ENCODE data around the gene OCIAD1.

OCIAD1 gene

GRCh38 chr4:48830706-48831531, at the start of gene OCIAD1:
TSS of gene OCIAD1 (plus strand) at chr4:48831088. CDS start at chr4:48832625, 1,537 bp downstream.
- H3K36me3 ChIP-seq (replicated peaks), result peaks cover 16% of the 10 kb centered on the region
- H3K27ac ChIP-seq, result peak within 1 kb of the TSS; percentile 97
- H3K4me3 ChIP-seq (ENCODE audit: low read depth, low read length), result peak within 1 kb of the TSS; percentile 100
- no peaks in the 10 kb centered on the region for H3K27me3 ChIP-seq (replicated peaks)
- peak; percentile 99 for DNase-seq
- in situ Hi-C loops (cut with HindIII; ENCODE audit: low pct_ligation_motif_present, low sequenced_read_pairs), result no loop called here
- TF ChIP-seq CTCF (IDR thresholded peaks at IDR 0.05; ENCODE audit: low read depth, low read length, missing control alignments), result no peak

GRCh38 chr4:48781968-48782367, 48.9 kb upstream of the OCIAD1 start:
- no peak for TF ChIP-seq CTCF (IDR thresholded peaks at IDR 0.05; ENCODE audit: low read depth, low read length, missing control alignments)
- H3K27me3 ChIP-seq (replicated peaks), result no peaks in the 10 kb centered on the region
- H3K27ac ChIP-seq, result no peak overlapping the region
- H3K36me3 ChIP-seq (replicated peaks), result no peaks in the 10 kb centered on the region
- no peak for DNase-seq
- H3K4me3 ChIP-seq (ENCODE audit: low read depth, low read length), result no peak overlapping the region
- in situ Hi-C loops (cut with HindIII; ENCODE audit: low pct_ligation_motif_present, low sequenced_read_pairs), result no loop called here

GRCh38 chr4:48785302-48785701, 45.6 kb upstream of the OCIAD1 start:
- no peak for TF ChIP-seq CTCF (IDR thresholded peaks at IDR 0.05; ENCODE audit: low read depth, low read length, missing control alignments)
- Histone ChIP-seq H3K27ac (no peak overlapping the region), H3K27me3 (replicated peaks) (no peaks in the 10 kb centered on the region), H3K36me3 (replicated peaks) (no peaks in the 10 kb centered on the region), H3K4me3 (ENCODE audit: low read depth, low read length) (no peak overlapping the region)
- in situ Hi-C loops (cut with HindIII; ENCODE audit: low pct_ligation_motif_present, low sequenced_read_pairs), result no loop called here
- no peak for DNase-seq

- no peak for TF ChIP-seq CTCF (IDR thresholded peaks at IDR 0.05; ENCODE audit: low read depth, low read length, missing control alignments)
- Histone ChIP-seq H3K27ac (no peak overlapping the region), H3K4me3 (ENCODE audit: low read depth, low read length) (no peak overlapping the region), H3K36me3 (replicated peaks) (no peaks in the 10 kb centered on the region), H3K27me3 (replicated peaks) (no peaks in the 10 kb centered on the region)
- DNase-seq, result no peak
- in situ Hi-C loops (cut with HindIII; ENCODE audit: low pct_ligation_motif_present, low sequenced_read_pairs), result no loop called here
Observed at GRCh38 chr4:48786549-48786948, 44.3 kb upstream of the OCIAD1 start.

- Histone ChIP-seq H3K4me3 (ENCODE audit: low read depth, low read length) (no peak overlapping the region), H3K36me3 (replicated peaks) (no peaks in the 10 kb centered on the region), H3K27ac (no peak overlapping the region), H3K27me3 (replicated peaks) (no peaks in the 10 kb centered on the region)
- in situ Hi-C loops (cut with HindIII; ENCODE audit: low pct_ligation_motif_present, low sequenced_read_pairs), result no loop called here
- no peak for DNase-seq
- no peak for TF ChIP-seq CTCF (IDR thresholded peaks at IDR 0.05; ENCODE audit: low read depth, low read length, missing control alignments)
Observed at GRCh38 chr4:48787056-48787455, 43.8 kb upstream of the OCIAD1 start.

- no peak for DNase-seq
- TF ChIP-seq CTCF (IDR thresholded peaks at IDR 0.05; ENCODE audit: low read depth, low read length, missing control alignments), result no peak
- Histone ChIP-seq H3K27ac (no peak overlapping the region), H3K27me3 (replicated peaks) (no peaks in the 10 kb centered on the region), H3K4me3 (ENCODE audit: low read depth, low read length) (no peak overlapping the region), H3K36me3 (replicated peaks) (no peaks in the 10 kb centered on the region)
- in situ Hi-C loops (cut with HindIII; ENCODE audit: low pct_ligation_motif_present, low sequenced_read_pairs), result no loop called here
Observed at GRCh38 chr4:48790561-48790960, 40.3 kb upstream of the OCIAD1 start.
